Central memory CD8-positive, alpha-beta T cell (primary cell): Measurements from ENCODE around the gene VPS26C.

Experiments used
- ATAC-seq: fragments of 150-1000 bp; cut with Tn5 transposase; replicated peaks from 2 replicates; pipeline ENCODE4 v1.10.0; 2022; ENCODE audit warnings: mild to moderate bottlenecking, moderate FRiP score, moderate number of reproducible peaks; ENCODE audit not compliant: poor library complexity, severe bottlenecking; ENCODE audit errors: extremely low read depth
- DNase-seq, 2 donors: peaks; one replicate each; pipeline ENCODE4 v3.0.0; 2021; ENCODE audit warnings: low spot score in 2 of 2
- H3K27ac Mint-ChIP-seq: one replicate; pipeline ENCODE4 v1.8.0; 2022; ENCODE audit warnings: low read depth, mild to moderate bottlenecking, moderate library complexity, mixed read lengths
- H3K27me3 Mint-ChIP-seq: one replicate; pipeline ENCODE4 v1.8.0; 2022; ENCODE audit warnings: mixed read lengths
- H3K36me3 Mint-ChIP-seq: one replicate; pipeline ENCODE4 v1.8.0; 2022; ENCODE audit warnings: mild to moderate bottlenecking, moderate library complexity, mixed read lengths; ENCODE audit not compliant: insufficient read depth
- H3K4me1 Mint-ChIP-seq: one replicate; pipeline ENCODE4 v1.8.0; 2022; ENCODE audit warnings: mixed read lengths
- H3K4me3 Mint-ChIP-seq: one replicate; pipeline ENCODE4 v1.8.0; 2022; ENCODE audit warnings: mild to moderate bottlenecking, moderate library complexity, mixed read lengths
- H3K9me3 Mint-ChIP-seq: one replicate; pipeline ENCODE4 v1.8.0; 2022; ENCODE audit warnings: mixed read lengths

The VPS26C gene

GRCh38 chr21:37186983-37187382 lies 80.2 kb downstream of the VPS26C start:
- Mint-ChIP-seq H3K36me3 (peaks cover 43% of the 10 kb centered on the region), H3K27me3 (no peaks in the 10 kb centered on the region), H3K9me3 (no peaks in the 10 kb centered on the region), H3K4me1 (no peaks in the 10 kb centered on the region), H3K27ac (peak overlapping the region; percentile 39), H3K4me3 (no peak overlapping the region)
- ATAC-seq, result no peak
- no peak for DNase-seq

GRCh38 chr21:37184784-37185593 lies 82.1 kb downstream of the VPS26C start:
- no peaks in the 10 kb centered on the region for H3K27me3 Mint-ChIP-seq
- H3K4me1 Mint-ChIP-seq, result no peaks in the 10 kb centered on the region
- peaks cover 2% of the 10 kb centered on the region for H3K9me3 Mint-ChIP-seq
- ATAC-seq (no peak), DNase-seq (no peak)
- H3K36me3 Mint-ChIP-seq, result peaks cover 38% of the 10 kb centered on the region
- H3K4me3 Mint-ChIP-seq, result no peak overlapping the region
- no peak overlapping the region for H3K27ac Mint-ChIP-seq

GRCh38 chr21:37183749-37184148 lies 83.4 kb downstream of the VPS26C start:
- H3K4me3 Mint-ChIP-seq, result no peak overlapping the region
- peaks cover 36% of the 10 kb centered on the region for H3K36me3 Mint-ChIP-seq
- H3K4me1 Mint-ChIP-seq, result no peaks in the 10 kb centered on the region
- DNase-seq (no peak), ATAC-seq (no peak)
- no peaks in the 10 kb centered on the region for H3K27me3 Mint-ChIP-seq
- peaks cover 4% of the 10 kb centered on the region for H3K9me3 Mint-ChIP-seq
- no peak overlapping the region for H3K27ac Mint-ChIP-seq

GRCh38 chr21:37182222-37182621 lies 84.9 kb downstream of the VPS26C start:
- H3K9me3 Mint-ChIP-seq, result peaks cover 4% of the 10 kb centered on the region
- H3K27ac Mint-ChIP-seq, result no peak overlapping the region
- H3K4me1 Mint-ChIP-seq, result no peaks in the 10 kb centered on the region
- peaks cover 31% of the 10 kb centered on the region for H3K36me3 Mint-ChIP-seq
- H3K27me3 Mint-ChIP-seq, result no peaks in the 10 kb centered on the region
- DNase-seq, result no peak
- no peak for ATAC-seq
- H3K4me3 Mint-ChIP-seq, result no peak overlapping the region

GRCh38 chr21:37181059-37181458 lies 86.1 kb downstream of the VPS26C start:
- no peak overlapping the region for H3K4me3 Mint-ChIP-seq
- ATAC-seq, result no peak
- peaks cover 28% of the 10 kb centered on the region for H3K36me3 Mint-ChIP-seq
- no peaks in the 10 kb centered on the region for H3K4me1 Mint-ChIP-seq
- H3K9me3 Mint-ChIP-seq, result peaks cover 4% of the 10 kb centered on the region
- H3K27me3 Mint-ChIP-seq, result no peaks in the 10 kb centered on the region
- no peak for DNase-seq
- H3K27ac Mint-ChIP-seq, result no peak overlapping the region

GRCh38 chr21:37176716-37177115 lies 90.4 kb downstream of the VPS26C start:
- no peak for DNase-seq
- Mint-ChIP-seq H3K4me3 (no peak overlapping the region), H3K27ac (no peak overlapping the region), H3K9me3 (peaks cover 4% of the 10 kb centered on the region), H3K4me1 (no peaks in the 10 kb centered on the region), H3K36me3 (peaks cover 45% of the 10 kb centered on the region), H3K27me3 (no peaks in the 10 kb centered on the region)
- no peak for ATAC-seq
